ENCODE measurements around the gene STK4. TPM values are rescaled to one million over a fixed set of nuclear protein-coding genes. Genes with fewer than 3 reads are reported as not detected.
A peak's percentile ranks its signal among the peaks of the same experiment; 100 is the strongest.

Gene STK4
- total and polyA plus RNA-seq, 2 experiments from 2014 or later = 16.0 to 19.1 TPM

- Histone ChIP-seq H3K9me3 (ENCODE audit: low read depth) (no peaks in the 10 kb centered on the region), H3K4me3 (no peak overlapping the region), H3K36me3 (peaks cover 11% of the 10 kb centered on the region), H3K4me1 (ENCODE audit: low read depth) (no peaks in the 10 kb centered on the region), H3K27me3 (no peaks in the 10 kb centered on the region), H3K27ac (no peak overlapping the region)
- no peak for TF ChIP-seq CTCF (IDR thresholded peaks at IDR 0.05; ENCODE audit: low read depth, low read length)
- DNase-seq (ENCODE audit: low read depth in 1 of 2, low spot score in 1 of 2) = no peak
Observed at GRCh38 chr20:44932916-44933315, 33.4 kb upstream of the STK4 start.

GRCh38 chr20:44936510-44936909, 29.8 kb upstream of the STK4 start:
- no peak for TF ChIP-seq CTCF (IDR thresholded peaks at IDR 0.05; ENCODE audit: low read depth, low read length)
- no peak overlapping the region for H3K27ac ChIP-seq
- H3K4me1 ChIP-seq (ENCODE audit: low read depth) = no peaks in the 10 kb centered on the region
- no peak for DNase-seq (ENCODE audit: low read depth in 1 of 2, low spot score in 1 of 2)
- no peaks in the 10 kb centered on the region for H3K9me3 ChIP-seq (ENCODE audit: low read depth)
- H3K36me3 ChIP-seq = peaks cover 11% of the 10 kb centered on the region
- no peak overlapping the region for H3K4me3 ChIP-seq
- no peaks in the 10 kb centered on the region for H3K27me3 ChIP-seq

- H3K36me3 ChIP-seq = peaks cover 23% of the 10 kb centered on the region
Observed at GRCh38 chr20:44938637-44939036, 27.7 kb upstream of the STK4 start.

GRCh38 chr20:44941120-44941691, 25.1 kb upstream of the STK4 start:
- no peaks in the 10 kb centered on the region for H3K9me3 ChIP-seq (ENCODE audit: low read depth)
- TF ChIP-seq CTCF (IDR thresholded peaks at IDR 0.05; ENCODE audit: low read depth, low read length) = no peak
- no peaks in the 10 kb centered on the region for H3K4me1 ChIP-seq (ENCODE audit: low read depth)
- H3K27me3 ChIP-seq = no peaks in the 10 kb centered on the region
- no peak overlapping the region for H3K27ac ChIP-seq
- H3K36me3 ChIP-seq = peaks cover 30% of the 10 kb centered on the region
- DNase-seq (ENCODE audit: low read depth in 1 of 2, low spot score in 1 of 2) = no peak
- no peak overlapping the region for H3K4me3 ChIP-seq

More at GRCh38 chr20:44938637-44939036, 27.7 kb upstream of the STK4 start:
- Histone ChIP-seq H3K4me1 (ENCODE audit: low read depth) (no peaks in the 10 kb centered on the region), H3K27me3 (no peaks in the 10 kb centered on the region), H3K4me3 (no peak overlapping the region), H3K27ac (no peak overlapping the region), H3K9me3 (ENCODE audit: low read depth) (no peaks in the 10 kb centered on the region)
- DNase-seq (ENCODE audit: low read depth in 1 of 2, low spot score in 1 of 2) = no peak
- no peak for TF ChIP-seq CTCF (IDR thresholded peaks at IDR 0.05; ENCODE audit: low read depth, low read length)

- Histone ChIP-seq H3K36me3 (peaks cover 31% of the 10 kb centered on the region), H3K4me1 (ENCODE audit: low read depth) (no peaks in the 10 kb centered on the region), H3K4me3 (no peak overlapping the region), H3K27ac (peak overlapping the region; percentile 49), H3K9me3 (ENCODE audit: low read depth) (no peaks in the 10 kb centered on the region), H3K27me3 (no peaks in the 10 kb centered on the region)
- TF ChIP-seq CTCF (IDR thresholded peaks at IDR 0.05; ENCODE audit: low read depth, low read length) = no peak
- DNase-seq (ENCODE audit: low read depth in 1 of 2, low spot score in 1 of 2) = peak in 1 of 2 donors; percentile 44
Observed at GRCh38 chr20:44942264-44942973, 23.9 kb upstream of the STK4 start.

Measured in cardiac muscle cell (in vitro differentiated cells and primary cell).